Activated T-cell treated with anti-CD3 and anti-CD28 coated beads, Interleukin-2, amount 50 U/mL, for 4 hours (primary cell): ENCODE measurements around the gene COPZ2. TPM values are rescaled to one million over a fixed set of nuclear protein-coding genes. Genes with fewer than 3 reads are reported as not detected.
A peak's percentile ranks its signal among the peaks of the same experiment; 100 is the strongest.
"Not testable (repeated sequence)": the region's sequence is repeated elsewhere in the genome, so short reads cannot be mapped to it uniquely, and the experiment has no call there.

ENCODE experiments used
- ATAC-seq, 2 donors: fragments of 200-7000 bp; cut with Tn5 transposase; one replicate each; pipeline ENCODE4 v1.10.0; 2021
- DNase-seq: peaks from one replicate; pipeline ENCODE4 v3.0.0-alpha.2; 2020
- H3K27me3 Mint-ChIP-seq: one replicate; pipeline ENCODE4 v1.8.0; 2021; ENCODE audit warnings: low read depth, mixed read lengths
- H3K36me3 Mint-ChIP-seq: one replicate; pipeline ENCODE4 v1.8.0; 2022; ENCODE audit warnings: mixed read lengths; ENCODE audit not compliant: insufficient read depth
- H3K4me1 Mint-ChIP-seq: one replicate; pipeline ENCODE4 v1.8.0; 2021; ENCODE audit warnings: low read depth, mixed read lengths
- H3K4me3 Mint-ChIP-seq: one replicate; pipeline ENCODE4 v1.8.0; 2021; ENCODE audit warnings: mild to moderate bottlenecking, moderate library complexity, mixed read lengths
- H3K9me3 Mint-ChIP-seq: one replicate; pipeline ENCODE4 v1.8.0; 2021; ENCODE audit warnings: mixed read lengths
- total RNA-seq, 3 donors: library from RNA; stranded (reverse); gene quantifications; one replicate each; pipeline ENCODE4 v1.2.1, GENCODE V29; 2021

The COPZ2 gene
- total RNA-seq, 3 donors from 2014 or later = 2.6 to 3.9 (median 3.2) TPM

DNA sequence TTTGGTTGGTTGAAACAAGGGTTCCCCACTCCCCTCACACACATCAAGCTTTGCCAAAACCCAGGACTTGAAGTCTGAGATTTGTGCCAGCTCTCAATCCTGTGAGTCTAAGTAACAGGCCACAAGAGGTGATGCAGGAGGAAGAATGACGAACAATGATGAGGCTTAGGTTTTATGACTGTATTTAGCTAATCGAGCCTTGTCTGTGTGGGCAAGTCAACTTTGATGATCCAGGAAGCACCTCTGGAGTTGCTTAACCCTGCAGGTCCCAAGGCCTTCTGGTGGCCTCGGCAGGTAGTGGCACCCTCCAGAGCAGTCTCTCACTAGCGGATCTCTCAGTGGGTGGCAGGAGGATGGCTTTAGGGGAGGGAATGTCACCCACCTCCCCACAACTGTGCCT, 38.0 kb downstream of the COPZ2 start:
- peak; percentile 50 to 53 for ATAC-seq
- H3K36me3 Mint-ChIP-seq = no peaks in the 10 kb centered on the region

DNA sequence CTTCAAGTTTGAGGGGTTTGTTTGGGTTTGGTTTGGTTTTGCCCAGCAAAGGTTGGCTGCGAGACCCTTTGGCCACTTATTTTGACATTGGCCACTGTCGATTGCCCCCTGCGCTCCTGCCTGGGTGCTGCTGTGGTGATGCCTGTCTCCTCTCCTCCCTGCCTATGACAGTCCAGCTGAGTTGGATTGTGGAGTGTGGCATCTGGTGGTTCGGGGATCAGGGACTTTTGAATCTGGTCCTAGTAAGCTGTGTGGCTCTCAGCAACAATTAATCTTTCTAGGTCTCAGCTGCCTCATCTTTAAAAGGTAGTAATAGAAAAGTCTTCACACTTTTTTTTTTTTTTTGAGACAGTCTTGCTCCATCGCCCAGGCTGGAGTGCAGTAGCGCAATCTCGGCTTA, 39.6 kb downstream of the COPZ2 start:
- Mint-ChIP-seq H3K4me1 (no peaks in the 10 kb centered on the region), H3K4me3 (no peak overlapping the region), H3K9me3 (no peaks in the 10 kb centered on the region), H3K27me3 (peaks cover 13% of the 10 kb centered on the region), H3K36me3 (no peaks in the 10 kb centered on the region)
- DNase-seq (no peak), ATAC-seq (no peak)

More for the DNA sequence above, 38.0 kb downstream of the COPZ2 start:
- Mint-ChIP-seq H3K4me3 (no peak overlapping the region), H3K9me3 (no peaks in the 10 kb centered on the region), H3K4me1 (no peaks in the 10 kb centered on the region), H3K27me3 (peaks cover 16% of the 10 kb centered on the region)
- no peak for DNase-seq

DNA sequence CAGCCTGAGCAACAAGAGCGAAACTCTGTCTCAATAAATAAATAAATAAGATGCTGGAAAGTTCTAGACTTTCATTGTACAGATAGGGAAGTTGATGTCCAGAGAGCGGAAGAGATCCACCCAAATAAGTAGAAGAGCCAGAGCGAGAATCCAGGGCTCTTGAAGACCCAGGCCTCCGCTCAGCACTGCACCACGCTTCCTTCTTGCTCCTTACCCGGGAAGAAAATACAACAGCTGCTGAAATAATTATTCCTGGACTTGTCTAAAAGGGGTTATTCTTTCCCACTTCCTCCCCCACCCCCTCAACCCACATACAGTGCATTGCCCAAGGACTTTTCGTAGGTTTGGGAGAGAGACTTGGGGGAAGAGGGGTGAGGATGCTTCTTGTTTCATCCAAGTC, 40.0 kb downstream of the COPZ2 start:
- DNase-seq (no peak), ATAC-seq (no peak)
- peaks cover 15% of the 10 kb centered on the region for H3K27me3 Mint-ChIP-seq
- no peak overlapping the region for H3K4me3 Mint-ChIP-seq
- H3K36me3 Mint-ChIP-seq = no peaks in the 10 kb centered on the region
- H3K9me3 Mint-ChIP-seq = no peaks in the 10 kb centered on the region
- no peaks in the 10 kb centered on the region for H3K4me1 Mint-ChIP-seq

DNA sequence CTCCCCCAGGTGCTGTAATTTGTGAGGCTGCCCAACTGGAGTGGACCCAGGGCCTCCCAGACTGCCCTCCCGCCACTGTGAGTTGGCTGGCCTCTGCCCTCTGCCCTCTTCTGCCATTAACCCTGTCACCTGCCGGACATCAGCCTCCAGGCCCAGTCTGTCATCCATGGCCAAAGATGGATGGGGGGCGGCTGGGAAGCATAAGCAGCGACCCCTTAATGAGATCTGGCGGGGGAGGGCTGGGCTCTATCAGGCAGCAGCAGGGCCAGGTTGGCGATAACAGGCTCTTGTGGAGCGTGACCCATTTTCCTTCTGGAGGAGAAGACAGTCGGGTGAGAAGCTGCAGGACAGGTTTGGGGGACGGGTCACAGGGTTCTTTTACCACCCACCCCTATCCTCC, 41.4 kb downstream of the COPZ2 start:
- DNase-seq (no peak), ATAC-seq (no peak)
- Mint-ChIP-seq H3K4me1 (no peaks in the 10 kb centered on the region), H3K27me3 (peaks cover 15% of the 10 kb centered on the region), H3K4me3 (no peak overlapping the region), H3K9me3 (no peaks in the 10 kb centered on the region), H3K36me3 (no peaks in the 10 kb centered on the region)

DNA sequence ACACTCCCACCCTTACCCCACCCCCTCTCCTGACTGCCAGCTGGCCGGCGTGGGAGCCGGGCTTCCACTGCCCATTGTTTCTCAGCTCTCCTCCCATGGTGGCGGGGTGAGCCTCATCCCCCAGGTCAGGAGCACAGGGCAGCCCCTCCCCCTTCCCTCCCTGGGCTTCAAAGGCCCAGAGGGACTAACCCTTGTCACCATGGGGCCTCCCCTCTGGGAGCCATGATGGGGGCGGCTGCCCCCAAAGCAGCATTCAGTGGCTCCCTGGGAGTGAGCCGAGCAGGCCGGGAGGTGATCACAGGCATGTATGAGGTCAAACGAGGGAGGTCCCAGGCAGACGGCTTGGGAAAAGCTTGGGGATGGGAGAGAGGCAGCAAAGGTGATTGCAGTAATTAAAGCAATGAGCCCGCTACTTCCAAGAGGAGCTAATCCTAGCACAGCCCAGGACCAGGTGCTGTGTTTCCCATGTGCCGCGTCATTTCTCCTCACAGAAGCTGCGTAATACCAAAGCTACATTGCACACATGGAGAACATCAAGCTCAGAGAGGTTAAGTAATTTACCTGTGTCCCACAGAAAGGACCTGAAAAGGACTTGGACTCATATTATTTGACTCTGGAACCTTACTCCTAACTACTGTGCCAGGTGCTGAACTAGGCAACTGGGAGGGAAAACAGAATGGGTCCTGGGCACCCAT, 42.2 kb downstream of the COPZ2 start:
- no peaks in the 10 kb centered on the region for H3K4me1 Mint-ChIP-seq
- H3K27me3 Mint-ChIP-seq = peaks cover 15% of the 10 kb centered on the region
- ATAC-seq (no peak), DNase-seq (no peak)
- no peaks in the 10 kb centered on the region for H3K36me3 Mint-ChIP-seq
- no peaks in the 10 kb centered on the region for H3K9me3 Mint-ChIP-seq
- H3K4me3 Mint-ChIP-seq = no peak overlapping the region

DNA sequence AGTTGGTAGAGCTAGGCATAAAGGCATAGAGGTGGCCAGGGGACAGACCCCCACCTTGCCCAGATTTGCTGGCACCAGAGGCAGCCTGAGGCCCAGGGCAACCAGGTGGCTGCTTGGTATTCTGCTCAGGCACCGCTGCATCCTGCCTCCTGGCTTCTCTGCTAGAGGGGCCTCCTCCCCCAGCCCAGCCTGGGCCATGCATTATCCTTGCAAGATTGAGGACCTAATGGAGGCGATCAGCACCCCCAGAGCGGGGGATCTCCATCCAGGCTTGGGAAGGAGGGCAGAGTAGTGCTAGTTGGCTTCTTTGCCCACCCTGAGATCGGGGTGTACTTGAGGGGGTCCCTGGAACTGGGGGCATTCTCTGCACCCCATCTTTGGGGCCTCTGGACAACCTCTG, 42.9 kb downstream of the COPZ2 start:
- Mint-ChIP-seq H3K4me1 (no peaks in the 10 kb centered on the region), H3K4me3 (no peak overlapping the region), H3K27me3 (peaks cover 15% of the 10 kb centered on the region), H3K9me3 (no peaks in the 10 kb centered on the region), H3K36me3 (no peaks in the 10 kb centered on the region)
- ATAC-seq = no peak
- DNase-seq = no peak

DNA sequence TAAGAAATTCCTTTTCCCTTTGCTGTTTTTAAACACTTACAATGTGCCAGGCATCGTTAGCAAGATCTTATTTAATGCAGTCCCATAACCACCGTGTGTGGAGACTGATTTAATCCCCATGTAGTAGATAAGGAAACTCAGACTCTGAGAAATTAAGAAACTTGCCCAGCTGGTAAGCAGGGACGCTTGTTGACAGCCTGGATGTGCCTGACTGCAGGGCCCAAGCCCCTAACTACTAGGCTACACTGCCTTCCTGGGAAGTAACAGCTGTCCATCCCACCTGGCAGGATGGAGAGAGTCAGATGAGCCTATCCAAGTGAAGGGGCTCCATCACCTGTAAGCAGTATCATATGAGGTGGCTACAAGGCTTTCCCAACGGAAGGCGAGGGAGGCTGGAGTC, 43.6 kb downstream of the COPZ2 start:
- DNase-seq (no peak), ATAC-seq (no peak)
- Mint-ChIP-seq H3K27me3 (peaks cover 15% of the 10 kb centered on the region), H3K36me3 (no peaks in the 10 kb centered on the region), H3K4me1 (no peaks in the 10 kb centered on the region), H3K9me3 (no peaks in the 10 kb centered on the region), H3K4me3 (no peak overlapping the region)

DNA sequence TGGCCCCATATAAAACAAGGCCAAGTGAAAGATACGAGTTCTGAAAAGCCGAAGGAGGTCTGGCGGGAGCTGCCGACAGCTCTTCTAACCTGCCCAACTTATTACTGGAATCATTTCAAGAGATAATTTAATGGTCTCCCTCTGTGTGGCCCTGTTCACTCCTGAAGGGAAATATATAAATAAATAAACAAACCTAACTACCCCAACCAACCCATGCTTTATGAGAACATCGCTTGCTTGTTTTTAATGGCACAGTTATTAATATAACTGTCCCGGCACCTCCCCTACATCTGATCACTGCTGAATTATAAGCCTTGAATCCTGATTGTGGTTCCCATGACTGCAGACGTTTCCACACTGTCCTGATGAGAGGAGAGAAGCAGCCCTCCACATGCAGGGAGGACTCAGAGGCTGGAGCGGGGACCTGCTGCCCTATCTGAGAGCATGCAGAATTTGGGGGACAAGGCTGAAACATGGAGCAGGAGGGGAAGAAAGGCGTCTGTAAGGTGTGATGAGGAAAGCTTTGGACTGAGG, 44.5 kb downstream of the COPZ2 start:
- no peak overlapping the region for H3K4me3 Mint-ChIP-seq
- no peaks in the 10 kb centered on the region for H3K36me3 Mint-ChIP-seq
- DNase-seq (no peak), ATAC-seq (no peak)
- peaks cover 15% of the 10 kb centered on the region for H3K27me3 Mint-ChIP-seq
- no peaks in the 10 kb centered on the region for H3K4me1 Mint-ChIP-seq
- no peaks in the 10 kb centered on the region for H3K9me3 Mint-ChIP-seq

DNA sequence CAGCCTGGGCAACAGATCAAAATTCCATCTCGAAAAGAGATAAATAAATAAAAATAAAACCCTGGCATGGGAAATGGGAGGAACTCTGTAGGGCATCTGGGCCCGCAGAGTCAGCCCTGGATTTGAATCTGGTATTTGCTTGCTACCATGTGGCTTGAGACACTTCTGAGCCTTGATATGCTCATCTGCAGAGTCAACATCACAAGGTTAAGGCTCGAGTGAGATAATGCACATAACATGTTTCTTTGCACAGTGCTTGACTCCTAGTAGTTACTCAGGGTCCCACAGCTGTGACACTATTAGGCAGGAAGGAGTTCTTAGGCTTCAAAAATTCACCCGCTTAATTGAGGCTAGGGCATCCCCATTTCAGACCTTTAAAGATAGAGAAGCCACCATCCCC, 45.4 kb downstream of the COPZ2 start:
- ATAC-seq (no peak), DNase-seq (no peak)
- Mint-ChIP-seq H3K36me3 (no peaks in the 10 kb centered on the region), H3K4me1 (no peaks in the 10 kb centered on the region), H3K9me3 (no peaks in the 10 kb centered on the region), H3K4me3 (no peak overlapping the region), H3K27me3 (peaks cover 12% of the 10 kb centered on the region)

DNA sequence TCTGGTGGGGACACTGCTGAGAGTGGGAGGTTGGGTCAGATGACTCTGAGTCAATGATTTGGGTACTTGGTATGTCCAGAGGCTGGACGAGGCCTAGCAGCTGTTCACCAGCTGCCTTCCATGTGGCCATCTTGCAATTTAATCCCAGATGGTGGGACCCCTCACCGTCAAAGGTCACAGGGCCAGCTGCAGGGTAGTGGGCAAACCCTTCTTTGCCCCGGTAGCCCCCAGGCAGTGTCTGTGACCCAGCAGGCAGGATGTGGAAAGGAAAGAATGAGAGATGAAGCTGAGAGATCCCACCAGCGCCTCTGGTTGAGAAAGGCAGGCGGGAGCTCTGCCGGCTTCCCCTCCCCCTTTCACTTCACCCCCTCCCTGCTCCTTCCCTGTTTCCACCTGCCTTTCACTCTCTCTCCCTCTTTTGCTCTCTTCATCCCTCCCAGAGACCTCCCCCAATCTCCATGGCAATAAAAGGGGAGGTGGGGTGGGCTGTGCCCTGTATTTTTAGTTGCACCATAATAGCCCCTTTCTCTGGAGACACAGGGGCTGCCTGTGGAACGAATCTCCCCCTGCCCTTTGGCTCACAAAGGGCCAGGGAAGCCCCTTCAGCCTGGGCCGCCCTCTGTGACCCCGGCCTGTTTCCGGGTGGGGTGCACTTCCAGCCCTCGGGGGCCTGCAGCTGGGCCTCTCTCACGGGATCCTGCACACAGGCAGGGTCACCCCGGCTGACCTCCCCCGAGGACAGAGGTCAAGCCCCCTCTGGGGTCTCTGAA, 46.5 kb downstream of the COPZ2 start:
- H3K4me3 Mint-ChIP-seq = no peak overlapping the region

DNA sequence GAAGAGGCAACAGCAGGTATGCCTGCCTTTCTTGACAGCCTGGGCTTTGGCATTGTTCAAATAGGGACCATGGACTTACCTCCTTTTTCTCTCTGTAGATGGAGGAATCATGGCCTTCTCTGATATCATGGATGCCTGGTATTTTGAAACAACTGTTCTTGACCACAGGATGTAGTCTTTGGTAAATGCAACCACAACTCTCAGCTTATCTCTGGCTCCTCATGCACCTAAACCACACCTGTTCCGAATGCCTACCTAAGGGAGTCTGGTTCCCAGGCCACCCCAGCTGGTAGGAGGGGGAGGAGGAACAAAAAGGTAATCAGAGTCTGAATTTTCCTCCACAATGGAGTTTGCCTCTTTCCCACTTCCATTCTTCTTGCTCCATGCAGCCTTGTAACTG, 47.9 kb downstream of the COPZ2 start:
- DNase-seq = no peak
- peaks cover 6% of the 10 kb centered on the region for H3K27me3 Mint-ChIP-seq
- peaks cover 4% of the 10 kb centered on the region for H3K36me3 Mint-ChIP-seq
- no peak for ATAC-seq
- no peak overlapping the region for H3K4me3 Mint-ChIP-seq
- no peaks in the 10 kb centered on the region for H3K9me3 Mint-ChIP-seq
- no peaks in the 10 kb centered on the region for H3K4me1 Mint-ChIP-seq

More for the DNA sequence above, 46.5 kb downstream of the COPZ2 start:
- Mint-ChIP-seq H3K4me1 (no peaks in the 10 kb centered on the region), H3K9me3 (no peaks in the 10 kb centered on the region), H3K27me3 (peaks cover 8% of the 10 kb centered on the region), H3K36me3 (no peaks in the 10 kb centered on the region)
- DNase-seq (no peak), ATAC-seq (no peak)

DNA sequence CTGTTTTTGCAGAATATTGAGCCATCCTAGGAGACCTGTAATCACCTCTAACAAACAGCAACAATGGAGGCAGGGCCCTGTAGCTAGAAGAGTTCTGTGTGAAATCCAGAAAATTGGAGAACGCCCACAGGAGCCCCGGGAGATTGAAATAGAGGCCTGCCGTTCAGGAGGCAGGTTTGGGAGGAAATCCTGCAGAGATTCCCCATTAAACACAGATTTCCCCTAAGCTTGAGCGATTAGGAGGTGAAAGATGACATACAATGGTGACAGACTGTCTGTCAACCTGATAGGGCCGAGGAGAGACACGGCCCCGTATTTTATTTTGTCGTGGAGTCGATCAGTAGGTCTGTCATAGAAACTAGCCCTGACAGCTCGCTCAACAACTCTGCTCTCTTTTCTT, 48.4 kb downstream of the COPZ2 start:
- no peaks in the 10 kb centered on the region for H3K4me1 Mint-ChIP-seq
- peaks cover 4% of the 10 kb centered on the region for H3K36me3 Mint-ChIP-seq
- ATAC-seq = no peak
- peaks cover 4% of the 10 kb centered on the region for H3K27me3 Mint-ChIP-seq
- H3K9me3 Mint-ChIP-seq = no peaks in the 10 kb centered on the region
- no peak overlapping the region for H3K4me3 Mint-ChIP-seq
- no peak for DNase-seq

DNA sequence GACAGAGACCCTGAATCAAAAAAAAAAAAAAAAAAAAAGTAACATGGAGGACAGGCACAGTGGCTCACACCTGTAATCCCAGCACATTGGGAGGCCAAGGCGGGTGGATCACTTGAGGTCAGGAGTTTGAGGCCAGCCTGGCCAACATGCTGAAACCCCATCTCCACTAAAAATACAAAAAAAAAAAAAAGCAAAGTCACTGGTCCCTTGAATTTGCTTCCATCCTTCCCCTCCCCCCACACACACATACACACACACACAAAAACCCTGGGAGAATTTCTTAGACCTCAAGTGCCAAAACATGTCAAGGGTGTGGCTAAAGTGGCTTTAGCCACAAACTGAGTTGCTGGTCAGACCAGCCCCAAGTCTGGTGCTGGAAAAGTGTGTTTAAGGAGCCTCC, 49.2 kb downstream of the COPZ2 start:
- H3K36me3 Mint-ChIP-seq, H3K27me3 Mint-ChIP-seq, DNase-seq, H3K9me3 Mint-ChIP-seq, H3K4me1 Mint-ChIP-seq, ATAC-seq, H3K4me3 Mint-ChIP-seq: not testable (repeated sequence)

DNA sequence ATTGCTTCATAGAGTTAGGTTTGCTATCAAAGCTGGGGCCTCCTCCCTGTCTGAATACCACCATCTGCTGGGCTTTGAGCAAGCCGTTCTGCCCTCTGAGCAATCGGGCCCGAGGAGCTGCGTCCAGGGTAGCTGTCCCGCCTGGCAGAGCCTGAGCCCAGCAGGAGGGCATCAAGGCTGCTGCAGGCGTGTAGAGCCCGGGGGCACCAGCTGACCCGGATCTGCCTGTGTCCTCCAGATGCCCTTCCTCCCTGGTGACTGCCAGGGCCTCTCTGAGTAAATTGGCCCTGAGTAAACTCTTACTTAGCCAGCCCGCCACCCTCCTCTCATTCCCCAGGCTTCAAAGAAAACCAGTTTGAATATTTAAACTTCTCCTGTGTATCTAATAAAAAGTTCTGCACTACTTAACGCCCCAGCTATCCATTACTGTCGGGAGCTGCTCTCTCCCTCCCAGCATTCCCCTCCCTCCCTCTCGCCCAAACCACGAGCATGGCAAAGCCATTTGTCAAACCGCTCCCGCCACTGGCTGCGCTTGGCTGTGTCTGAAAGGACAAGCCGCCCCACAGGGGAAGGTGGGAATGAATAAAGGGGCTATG, 50.3 kb downstream of the COPZ2 start:
- peaks cover under 1% of the 10 kb centered on the region for H3K4me1 Mint-ChIP-seq
- DNase-seq = no peak
- ATAC-seq = no peak
- peaks cover 8% of the 10 kb centered on the region for H3K36me3 Mint-ChIP-seq
- H3K4me3 Mint-ChIP-seq = no peak overlapping the region
- no peaks in the 10 kb centered on the region for H3K9me3 Mint-ChIP-seq
- no peaks in the 10 kb centered on the region for H3K27me3 Mint-ChIP-seq

DNA sequence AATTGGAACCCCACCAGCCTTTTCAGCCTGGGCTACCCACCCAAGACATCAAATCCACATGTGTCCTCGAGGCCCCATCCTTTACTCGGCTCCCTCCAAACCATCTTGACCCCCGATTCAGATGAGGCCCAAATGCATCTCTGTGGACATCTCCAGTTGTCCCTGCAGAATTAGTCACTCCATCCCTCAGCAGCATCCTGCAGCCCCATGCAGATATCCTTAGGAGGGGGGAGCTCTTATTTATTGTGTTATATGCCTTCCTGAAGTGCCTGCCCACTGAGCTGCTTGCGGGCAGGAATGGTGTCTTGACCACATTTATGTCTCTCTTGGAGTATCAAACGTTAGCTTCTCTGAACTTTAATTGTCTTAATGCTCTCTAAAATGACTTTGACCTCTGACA, 51.1 kb downstream of the COPZ2 start:
- DNase-seq (no peak), ATAC-seq (no peak)
- peaks cover 8% of the 10 kb centered on the region for H3K36me3 Mint-ChIP-seq
- H3K4me3 Mint-ChIP-seq = no peak overlapping the region
- H3K27me3 Mint-ChIP-seq = no peaks in the 10 kb centered on the region
- H3K9me3 Mint-ChIP-seq = no peaks in the 10 kb centered on the region
- H3K4me1 Mint-ChIP-seq = peaks cover 4% of the 10 kb centered on the region
